HG03520 (cell line): ENCODE results near the gene GTF3C5.
"Not testable (repeated sequence)": the region's sequence is repeated elsewhere in the genome, so short reads cannot be mapped to it uniquely, and the experiment has no call there.

ENCODE experiments used
- ATAC-seq: cut with Tn5 transposase; IDR thresholded peaks from one replicate; pipeline ENCODE4 v1.9.1; 2021; ENCODE audit warnings: mild to moderate bottlenecking, moderate library complexity; ENCODE audit not compliant: unreplicated experiment

Gene GTF3C5

GRCh38 chr9:133030317-133031129 lies at the start of gene GTF3C5:
Gene GTF3C5 (plus strand): TSS chr9:133030997. CDS start chr9:133031012, 15 bp downstream.
- ATAC-seq = peak; percentile 97

- ATAC-seq = no peak
Observed at GRCh38 chr9:132982458-132982857, 48.3 kb upstream of the GTF3C5 start.

GRCh38 chr9:132983491-132984201 lies 47.2 kb upstream of the GTF3C5 start:
- no peak for ATAC-seq

GRCh38 chr9:132984202-132985070 lies 46.4 kb upstream of the GTF3C5 start:
- ATAC-seq = no peak

- no peak for ATAC-seq
Observed at GRCh38 chr9:132985071-132985350, 45.8 kb upstream of the GTF3C5 start.

GRCh38 chr9:132985489-132985888 lies 45.3 kb upstream of the GTF3C5 start:
- no peak for ATAC-seq

- no peak for ATAC-seq
Observed at GRCh38 chr9:132986114-132986513, 44.7 kb upstream of the GTF3C5 start.

GRCh38 chr9:132986640-132987620 lies 43.9 kb upstream of the GTF3C5 start:
- no peak for ATAC-seq

GRCh38 chr9:132988244-132989013 lies 42.4 kb upstream of the GTF3C5 start:
- ATAC-seq = no peak

GRCh38 chr9:132989014-132989310 lies 41.8 kb upstream of the GTF3C5 start:
- no peak for ATAC-seq

- ATAC-seq = no peak
Observed at GRCh38 chr9:132989414-132989996, 41.3 kb upstream of the GTF3C5 start.

- ATAC-seq = not testable (repeated sequence)
Observed at GRCh38 chr9:132989998-132990557, 40.7 kb upstream of the GTF3C5 start.

- ATAC-seq = no peak
Observed at GRCh38 chr9:132990781-132991180, 40.0 kb upstream of the GTF3C5 start.

- no peak for ATAC-seq
Observed at GRCh38 chr9:132991351-132992300, 39.2 kb upstream of the GTF3C5 start.

GRCh38 chr9:132993511-132993939 lies 37.3 kb upstream of the GTF3C5 start:
- ATAC-seq = no peak

GRCh38 chr9:132994410-132995120 lies 36.2 kb upstream of the GTF3C5 start:
- no peak for ATAC-seq

GRCh38 chr9:132995121-132995420 lies 35.7 kb upstream of the GTF3C5 start:
- ATAC-seq = no peak
